Natural killer cell (primary cell): ENCODE measurements around the gene PGPEP1. TPM values are rescaled to one million over a fixed set of nuclear protein-coding genes. Genes with fewer than 3 reads are reported as not detected.
"Not testable (repeated sequence)": the region's sequence is repeated elsewhere in the genome, so short reads cannot be mapped to it uniquely, and the experiment has no call there.

ENCODE experiments used
- ATAC-seq, 3 donors: fragments of 150-1000 bp in 2 of 3; fragments of 200-7000 bp in 1 of 3; cut with Tn5 transposase; 1 replicate in 1 of 3; 2 replicates in 2 of 3; pipeline ENCODE4 v1.10.0; 2021; ENCODE audit warnings: mild to moderate bottlenecking in 2 of 3, moderate library complexity in 2 of 3
- DNase-seq, 2 donors: peaks; one replicate each; pipeline versions ENCODE4 v3.0.0 to v3.0.0-alpha.2; 2013 to 2021; ENCODE audit warnings: mixed read lengths in 1 of 2
- H3K27ac ChIP-seq: one replicate; pipeline ENCODE4 v1.5.1; 2013; ENCODE audit warnings: mild to moderate bottlenecking, low read length
- H3K27me3 ChIP-seq: one replicate; pipeline ENCODE4 v1.6.1; 2013; ENCODE audit warnings: low read length; ENCODE audit not compliant: control insufficient read depth, insufficient read depth
- H3K36me3 ChIP-seq: one replicate; pipeline ENCODE4 v1.6.1; 2013; ENCODE audit warnings: low read length; ENCODE audit not compliant: control insufficient read depth, insufficient read depth
- H3K4me1 ChIP-seq: one replicate; pipeline ENCODE4 v1.6.1; 2013; ENCODE audit warnings: low read length; ENCODE audit not compliant: control insufficient read depth, insufficient read depth
- H3K4me3 ChIP-seq: one replicate; pipeline ENCODE4 v1.5.1; 2013; ENCODE audit warnings: low read length
- H3K9me3 ChIP-seq: one replicate; pipeline ENCODE4 v1.6.1; 2013; ENCODE audit warnings: low read length; ENCODE audit not compliant: control insufficient read depth, insufficient read depth
- H3K27ac Mint-ChIP-seq, 2 donors: one replicate each; pipeline ENCODE4 v1.8.0; 2022; ENCODE audit warnings: mild to moderate bottlenecking in 2 of 2, mixed read lengths in 2 of 2, moderate library complexity in 1 of 2
- H3K27me3 Mint-ChIP-seq, 2 donors: one replicate each; pipeline ENCODE4 v1.8.0; 2022; ENCODE audit warnings: low read depth in 2 of 2, mixed read lengths in 2 of 2
- H3K36me3 Mint-ChIP-seq: one replicate; pipeline ENCODE4 v1.8.0; 2022; ENCODE audit warnings: mixed read lengths
- H3K4me1 Mint-ChIP-seq, 2 donors: one replicate each; pipeline ENCODE4 v1.8.0; 2022; ENCODE audit warnings: mixed read lengths in 2 of 2
- H3K4me3 Mint-ChIP-seq: one replicate; pipeline ENCODE4 v1.8.0; 2022; ENCODE audit warnings: mild to moderate bottlenecking, moderate library complexity, mixed read lengths
- H3K9me3 Mint-ChIP-seq, 2 donors: one replicate each; pipeline ENCODE4 v1.8.0; 2022; ENCODE audit warnings: mixed read lengths in 2 of 2
- WGBS: methylation state at CpG from one replicate; pipeline ENCODE4 v1.1.7; 2013; ENCODE audit warnings: missing lambda C conversion rate; ENCODE audit not compliant: insufficient coverage; 5-methylcytosine and 5-hydroxymethylcytosine counted together
- intact Hi-C: fragments of 100-400 bp; cut with micrococcal nuclease; formaldehyde crosslinking; loops from one replicate; pipeline ENCODE4 v1.14.2; 2022
- total RNA-seq, 4 donors: library from RNA; stranded (reverse); fragments of 120-200 nt in 1 of 4; gene quantifications; one replicate each; pipeline versions ENCODE4 v1.2.3 to v1.2.4, GENCODE V29; 2013 to 2022
- TF ChIP-seq, protein P1 (sequence below): fragments of 200-600 bp; IDR thresholded peaks from one replicate; pipeline ENCODE4 v1.8.0; 2022; ENCODE audit warnings: antibody characterized with exemption

PGPEP1 gene
- total RNA-seq, 3 donors from 2014 or later (not counting 1 experiment from before 2014, with no cell fraction given): 69.1 to 73.3 (median 71.0) TPM

DNA sequence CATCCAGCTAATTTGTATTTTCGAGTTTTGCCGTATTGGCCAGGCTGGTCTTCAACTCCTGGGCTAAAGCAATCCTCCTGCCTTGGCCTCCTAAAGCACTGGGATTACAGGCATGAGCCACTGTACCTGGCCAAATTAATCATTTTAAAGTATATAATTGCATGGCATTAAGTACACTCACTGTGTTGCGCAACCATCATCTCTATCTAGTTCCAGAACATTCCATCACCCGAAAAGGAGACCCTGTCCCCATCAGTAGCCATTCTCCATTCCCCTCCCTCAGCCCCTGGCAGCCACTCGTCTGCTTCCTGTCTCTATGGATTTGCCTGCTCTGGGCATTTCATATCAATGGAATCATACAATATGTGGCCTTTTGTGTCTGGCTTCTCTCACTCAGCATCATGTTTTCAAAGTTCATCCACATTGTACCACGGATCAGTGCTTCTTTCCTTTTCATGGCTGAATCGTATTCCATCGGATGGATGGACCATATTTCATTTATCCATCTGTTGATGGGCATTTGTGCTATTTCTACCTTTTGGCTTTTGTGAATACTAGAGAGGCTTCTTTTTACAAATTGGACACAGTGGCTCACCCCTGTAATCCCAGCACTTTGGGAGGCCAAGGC, 13.1 kb downstream of the PGPEP1 start:
- no peaks in the 10 kb centered on the region for H3K27me3 ChIP-seq
- no peak overlapping the region for H3K4me3 Mint-ChIP-seq
- no peaks in the 10 kb centered on the region for H3K4me1 Mint-ChIP-seq
- H3K9me3 Mint-ChIP-seq: no peaks in the 10 kb centered on the region
- no peaks in the 10 kb centered on the region for H3K27me3 Mint-ChIP-seq
- DNase-seq: no peak
- 97% methylated on average over 8 of the region's 8 CpGs for WGBS
- H3K27ac ChIP-seq: no peak overlapping the region
- TF ChIP-seq, protein P1, sequence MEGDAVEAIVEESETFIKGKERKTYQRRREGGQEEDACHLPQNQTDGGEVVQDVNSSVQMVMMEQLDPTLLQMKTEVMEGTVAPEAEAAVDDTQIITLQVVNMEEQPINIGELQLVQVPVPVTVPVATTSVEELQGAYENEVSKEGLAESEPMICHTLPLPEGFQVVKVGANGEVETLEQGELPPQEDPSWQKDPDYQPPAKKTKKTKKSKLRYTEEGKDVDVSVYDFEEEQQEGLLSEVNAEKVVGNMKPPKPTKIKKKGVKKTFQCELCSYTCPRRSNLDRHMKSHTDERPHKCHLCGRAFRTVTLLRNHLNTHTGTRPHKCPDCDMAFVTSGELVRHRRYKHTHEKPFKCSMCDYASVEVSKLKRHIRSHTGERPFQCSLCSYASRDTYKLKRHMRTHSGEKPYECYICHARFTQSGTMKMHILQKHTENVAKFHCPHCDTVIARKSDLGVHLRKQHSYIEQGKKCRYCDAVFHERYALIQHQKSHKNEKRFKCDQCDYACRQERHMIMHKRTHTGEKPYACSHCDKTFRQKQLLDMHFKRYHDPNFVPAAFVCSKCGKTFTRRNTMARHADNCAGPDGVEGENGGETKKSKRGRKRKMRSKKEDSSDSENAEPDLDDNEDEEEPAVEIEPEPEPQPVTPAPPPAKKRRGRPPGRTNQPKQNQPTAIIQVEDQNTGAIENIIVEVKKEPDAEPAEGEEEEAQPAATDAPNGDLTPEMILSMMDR: no peak
- no peaks in the 10 kb centered on the region for H3K9me3 ChIP-seq
- H3K4me3 ChIP-seq: no peak overlapping the region
- intact Hi-C loops: no loop called here
- H3K4me1 ChIP-seq: no peaks in the 10 kb centered on the region
- H3K36me3 Mint-ChIP-seq: no peaks in the 10 kb centered on the region
- H3K36me3 ChIP-seq: peaks cover 20% of the 10 kb centered on the region
- H3K27ac Mint-ChIP-seq: no peak overlapping the region
- ATAC-seq: no peak

GRCh38 chr19:18354743-18355142, 14.3 kb downstream of the PGPEP1 start:
- H3K9me3 Mint-ChIP-seq, H3K36me3 Mint-ChIP-seq, ATAC-seq: not testable (repeated sequence)

GRCh38 chr19:18357041-18357440, 16.6 kb downstream of the PGPEP1 start:
- intact Hi-C loops: no loop called here
- Mint-ChIP-seq H3K4me3 (no peak overlapping the region), H3K9me3 (no peaks in the 10 kb centered on the region), H3K36me3 (peaks cover 7% of the 10 kb centered on the region), H3K27ac (no peak overlapping the region), H3K4me1 (peaks cover 0 to 5% of the 10 kb centered on the region in 2 donors), H3K27me3 (no peaks in the 10 kb centered on the region)
- Histone ChIP-seq H3K36me3 (peaks cover 33% of the 10 kb centered on the region), H3K27ac (no peak overlapping the region), H3K4me3 (no peak overlapping the region), H3K9me3 (no peaks in the 10 kb centered on the region), H3K4me1 (no peaks in the 10 kb centered on the region), H3K27me3 (no peaks in the 10 kb centered on the region)
- ATAC-seq (no peak), DNase-seq (no peak)
- 100% methylated on average over 3 of the region's 3 CpGs for WGBS
- TF ChIP-seq, protein P1: no peak

More at GRCh38 chr19:18354743-18355142, 14.3 kb downstream of the PGPEP1 start:
- H3K4me1 Mint-ChIP-seq, H3K27me3 ChIP-seq, H3K4me3 Mint-ChIP-seq, H3K27ac ChIP-seq, H3K4me3 ChIP-seq, H3K4me1 ChIP-seq, intact Hi-C loops, H3K27me3 Mint-ChIP-seq, DNase-seq, H3K9me3 ChIP-seq, H3K27ac Mint-ChIP-seq: not testable (repeated sequence)
- H3K36me3 ChIP-seq: peaks cover 24% of the 10 kb centered on the region
- 99% methylated on average over 5 of the region's 7 CpGs for WGBS

DNA sequence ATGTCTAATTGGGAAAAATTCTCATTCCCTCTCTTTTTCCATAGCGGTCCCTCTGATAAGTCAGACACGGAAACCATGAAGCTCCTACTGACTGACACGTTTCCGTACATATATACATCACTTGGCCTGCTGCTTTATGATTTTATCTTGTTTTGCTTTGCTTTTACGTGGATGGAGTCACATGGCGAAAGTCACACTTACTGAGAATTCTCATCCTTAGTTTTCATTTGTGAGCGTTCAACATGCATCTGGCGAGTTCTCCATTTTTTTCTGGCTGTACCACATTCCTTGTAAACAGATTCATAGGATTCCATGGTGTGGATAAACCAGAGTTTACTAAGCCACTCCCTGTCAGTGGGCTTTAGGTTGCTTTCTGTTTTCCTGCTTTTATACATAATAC, 21.2 kb downstream of the PGPEP1 start:
- Mint-ChIP-seq H3K9me3 (no peaks in the 10 kb centered on the region), H3K27me3 (no peaks in the 10 kb centered on the region), H3K27ac (no peak overlapping the region), H3K4me1 (peaks cover 0 to 5% of the 10 kb centered on the region in 2 donors), H3K4me3 (no peak overlapping the region), H3K36me3 (peaks cover 7% of the 10 kb centered on the region)
- WGBS: 97% methylated on average over 8 of the region's 8 CpGs
- H3K4me1 ChIP-seq: peaks cover 3% of the 10 kb centered on the region
- intact Hi-C loops: no loop called here
- DNase-seq (no peak), ATAC-seq (no peak)
- H3K36me3 ChIP-seq: peaks cover 40% of the 10 kb centered on the region
- TF ChIP-seq, protein P1: no peak
- H3K4me3 ChIP-seq: no peak overlapping the region
- no peaks in the 10 kb centered on the region for H3K9me3 ChIP-seq
- no peaks in the 10 kb centered on the region for H3K27me3 ChIP-seq
- no peak overlapping the region for H3K27ac ChIP-seq
